ENCODE data around the gene VRK3.

GRCh38 chr19:49956115-49956495 is 69.1 kb downstream of the VRK3 start:
- TF ChIP-seq CTCF (IDR thresholded peaks at IDR 0.05; ENCODE audit: poor library complexity, severe bottlenecking) (no peak), TAF1 (IDR thresholded peaks at IDR 0.05; ENCODE audit: low read depth) (no peak), EZH2 (IDR thresholded peaks at IDR 0.05; ENCODE audit: borderline replicate concordance, insufficient read depth, low read length, poor library complexity, severe bottlenecking) (no peak), POLR2AphosphoS5 (IDR thresholded peaks at IDR 0.05) (no peak), RAD21 (conservative IDR thresholded peaks at IDR 0.05) (no peak), MXI1 (conservative IDR thresholded peaks at IDR 0.05; ENCODE audit: poor library complexity, severe bottlenecking) (no peak), REST (IDR thresholded peaks at IDR 0.05; ENCODE audit: borderline replicate concordance) (no peak)

Measured in neural cell (in vitro differentiated cells).